Activated CD4-positive, alpha-beta T cell treated with anti-CD3 and anti-CD28 coated beads, Interleukin-2, amount 50 U/mL, for 48 hours (primary cell): Measurements from ENCODE around the gene MESP2.
A peak's percentile ranks its signal among the peaks of the same experiment; 100 is the strongest.

ENCODE experiments used
- DNase-seq, 2 experiments: peaks; one replicate each; pipeline ENCODE4 v3.0.0-alpha.2; 2020

MESP2 gene, protein sequence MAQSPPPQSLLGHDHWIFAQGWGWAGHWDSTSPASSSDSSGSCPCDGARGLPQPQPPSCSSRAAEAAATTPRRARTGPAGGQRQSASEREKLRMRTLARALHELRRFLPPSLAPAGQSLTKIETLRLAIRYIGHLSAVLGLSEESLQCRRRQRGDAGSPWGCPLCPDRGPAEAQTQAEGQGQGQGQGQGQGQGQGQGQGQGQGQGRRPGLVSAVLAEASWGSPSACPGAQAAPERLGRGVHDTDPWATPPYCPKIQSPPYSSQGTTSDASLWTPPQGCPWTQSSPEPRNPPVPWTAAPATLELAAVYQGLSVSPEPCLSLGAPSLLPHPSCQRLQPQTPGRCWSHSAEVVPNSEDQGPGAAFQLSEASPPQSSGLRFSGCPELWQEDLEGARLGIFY

DNA sequence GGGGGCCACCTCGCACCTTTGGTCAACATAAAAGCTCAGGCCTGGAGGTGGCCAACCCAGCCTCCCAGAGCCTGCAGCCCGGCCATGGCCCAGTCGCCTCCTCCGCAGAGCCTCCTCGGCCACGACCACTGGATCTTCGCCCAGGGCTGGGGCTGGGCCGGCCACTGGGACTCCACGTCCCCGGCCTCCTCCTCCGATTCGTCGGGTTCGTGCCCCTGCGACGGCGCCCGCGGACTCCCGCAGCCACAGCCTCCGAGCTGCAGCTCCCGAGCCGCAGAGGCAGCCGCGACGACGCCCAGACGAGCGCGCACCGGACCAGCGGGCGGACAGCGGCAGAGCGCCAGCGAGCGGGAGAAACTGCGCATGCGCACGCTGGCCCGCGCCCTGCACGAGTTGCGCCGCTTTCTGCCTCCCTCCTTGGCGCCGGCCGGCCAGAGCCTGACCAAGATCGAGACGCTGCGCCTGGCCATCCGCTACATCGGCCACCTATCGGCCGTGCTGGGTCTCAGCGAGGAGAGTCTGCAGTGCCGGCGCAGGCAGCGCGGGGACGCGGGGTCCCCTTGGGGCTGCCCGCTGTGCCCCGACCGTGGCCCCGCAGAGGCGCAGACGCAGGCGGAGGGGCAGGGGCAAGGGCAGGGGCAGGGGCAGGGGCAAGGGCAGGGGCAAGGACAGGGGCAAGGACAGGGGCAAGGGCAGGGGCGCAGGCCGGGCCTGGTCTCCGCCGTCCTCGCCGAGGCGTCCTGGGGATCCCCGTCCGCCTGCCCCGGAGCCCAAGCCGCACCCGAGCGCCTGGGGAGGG lies at the start of gene MESP2:
TSS of gene MESP2 (plus strand) at position 59 of the 799 bp plus-strand sequence. CDS start at position 85, 26 bp downstream.
- DNase-seq: peak; percentile 59 to 66

DNA sequence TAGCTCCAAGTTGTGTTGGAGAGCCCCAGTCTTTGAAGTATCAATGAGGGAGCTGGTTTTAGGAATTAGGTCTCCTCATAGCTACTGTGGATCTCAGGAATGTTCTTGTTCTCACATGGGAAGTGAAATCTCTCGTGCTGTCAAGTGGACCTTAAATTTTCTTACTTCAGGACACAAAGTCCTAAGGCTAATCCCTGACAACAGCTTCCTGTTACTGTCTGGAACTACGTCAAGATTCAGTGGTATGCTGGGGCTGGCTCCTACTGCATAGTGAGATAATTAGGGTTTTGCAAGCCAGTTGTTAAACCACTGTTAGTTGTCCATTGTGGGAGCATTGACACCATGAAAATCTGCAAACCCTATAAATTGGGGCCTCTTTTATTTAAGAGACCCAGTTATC lies 47.9 kb upstream of the MESP2 start:
- no peak for DNase-seq

DNA sequence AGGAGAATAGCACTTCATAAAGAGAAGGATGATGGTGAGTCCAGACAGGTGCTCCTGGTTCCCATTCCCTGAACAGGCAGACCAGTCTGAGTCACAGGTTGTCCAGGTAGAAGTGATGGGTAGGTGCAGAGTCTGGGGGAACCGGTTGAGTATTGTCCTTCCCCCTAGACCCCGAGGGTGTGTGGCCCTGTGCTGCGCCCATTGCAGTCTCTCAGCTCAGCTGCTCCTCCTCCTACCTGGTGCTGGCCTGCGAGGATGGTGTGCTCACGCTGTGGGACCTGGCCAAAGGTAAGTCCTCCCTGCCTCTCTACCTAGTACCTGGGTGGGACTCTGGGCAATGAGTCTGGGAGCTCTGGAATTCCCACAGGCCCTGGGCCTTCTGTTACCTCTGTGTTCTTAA lies 44.9 kb upstream of the MESP2 start:
- no peak for DNase-seq

DNA sequence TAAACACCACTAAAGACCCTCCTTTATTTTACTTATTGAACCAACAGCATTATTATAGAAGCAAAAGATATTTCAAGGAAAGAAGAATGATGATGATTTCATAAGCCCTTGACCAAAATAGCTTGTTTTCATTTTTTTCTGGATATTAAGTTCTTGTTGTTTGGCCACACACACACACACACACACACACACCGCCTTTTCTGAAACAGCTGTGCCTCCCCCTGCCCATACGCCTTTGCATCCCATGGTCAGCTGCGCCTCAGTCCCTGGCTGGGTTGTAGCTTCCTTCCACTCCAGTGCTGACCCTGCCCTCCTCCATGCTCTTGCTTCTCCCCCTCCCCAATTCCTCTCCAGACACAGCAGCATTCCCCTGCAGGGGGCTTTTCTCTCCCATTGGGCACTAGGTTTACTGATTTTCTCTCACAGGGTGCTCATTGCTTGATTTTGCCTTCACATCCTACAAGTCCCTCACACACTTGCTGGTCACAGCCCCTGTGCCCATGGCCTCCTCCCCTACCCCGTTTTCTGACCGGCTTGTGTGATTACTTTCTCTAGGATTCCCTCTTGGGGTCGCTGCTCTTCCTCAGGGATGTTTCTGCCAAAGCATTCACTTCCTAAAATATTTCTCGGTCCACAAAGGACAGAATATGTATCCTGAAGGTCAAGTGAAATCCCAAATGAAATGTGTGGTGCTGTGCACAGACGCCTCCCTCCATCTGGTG lies 43.5 kb upstream of the MESP2 start:
- DNase-seq: no peak

DNA sequence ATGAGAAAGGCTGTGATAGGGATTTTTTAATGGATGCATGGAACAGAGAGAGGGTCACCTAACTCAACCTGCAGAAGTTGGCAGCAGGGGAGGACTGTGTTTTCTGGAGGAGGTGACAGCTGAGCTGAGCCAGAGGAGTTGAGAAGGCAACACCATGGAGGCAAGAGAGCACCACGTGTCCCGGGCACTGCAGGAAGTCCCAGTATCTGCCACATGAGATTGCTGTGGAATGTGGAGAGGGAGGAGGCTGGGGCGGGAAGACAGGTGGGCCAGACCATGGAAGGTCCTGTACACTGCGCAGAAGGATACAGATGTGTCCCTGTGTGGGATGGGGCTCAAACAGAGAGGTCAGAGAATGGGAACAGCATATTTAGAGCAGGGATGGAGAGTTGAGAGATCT lies 40.4 kb upstream of the MESP2 start:
- no peak for DNase-seq

DNA sequence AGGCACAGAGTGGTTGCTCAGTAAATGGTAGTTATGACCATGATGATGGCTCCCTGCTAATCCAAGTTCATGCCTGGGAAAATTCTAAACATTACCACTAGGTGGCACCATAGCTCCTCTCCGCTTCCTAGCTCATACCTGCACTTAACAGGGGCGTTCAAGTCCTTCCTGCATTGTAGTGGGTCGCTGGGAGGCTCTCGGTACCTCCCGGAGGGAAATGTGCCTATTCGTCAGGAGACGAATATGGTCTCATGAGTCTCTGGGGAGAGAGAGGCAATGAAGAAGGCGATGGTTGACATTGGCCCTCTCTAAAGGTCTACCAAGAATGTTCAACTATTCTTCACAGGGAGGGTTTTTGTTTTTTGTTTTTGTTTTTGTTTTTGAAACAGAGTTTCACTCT lies 36.0 kb upstream of the MESP2 start:
- peak; percentile 39 to 57 for DNase-seq

DNA sequence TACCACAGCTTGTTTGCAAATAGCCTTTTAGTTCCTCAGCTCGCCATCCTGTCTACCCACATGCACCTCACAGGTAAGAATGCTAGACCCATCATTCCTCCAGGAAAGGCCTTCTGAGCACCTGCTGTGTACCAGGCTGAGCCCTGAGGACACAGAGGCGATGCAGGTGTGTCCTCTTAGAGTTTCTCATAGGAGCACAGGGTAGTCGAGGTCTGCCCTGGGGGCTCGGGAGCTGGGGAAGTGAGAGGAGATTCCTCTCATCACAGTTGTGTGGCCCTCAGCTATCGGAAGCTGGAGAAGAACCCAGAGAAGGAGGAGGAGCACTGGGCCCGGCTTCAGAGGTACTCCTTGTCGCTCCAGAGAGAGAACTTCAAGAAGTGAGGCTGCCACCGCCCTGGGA lies 33.1 kb upstream of the MESP2 start:
- DNase-seq: no peak

DNA sequence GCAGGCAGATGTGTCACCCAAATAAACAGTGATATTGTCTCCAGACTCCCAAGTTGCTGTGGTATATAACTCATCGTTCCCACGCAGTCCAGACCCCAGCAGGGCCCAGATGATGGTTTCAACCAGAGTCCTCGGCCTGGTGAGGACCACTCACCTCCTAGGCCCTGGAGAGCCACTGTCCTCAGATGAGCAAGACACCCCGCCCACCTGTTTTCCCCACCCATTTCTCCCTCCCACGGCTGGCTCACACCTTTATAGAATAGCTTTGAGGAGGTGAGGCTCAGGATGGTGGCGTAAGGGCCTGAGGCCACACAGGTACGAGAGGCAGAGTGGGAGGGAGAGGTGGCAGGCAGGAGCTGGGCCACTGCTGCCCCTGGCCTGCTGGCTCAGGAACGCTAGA lies 32.5 kb upstream of the MESP2 start:
- DNase-seq: no peak

DNA sequence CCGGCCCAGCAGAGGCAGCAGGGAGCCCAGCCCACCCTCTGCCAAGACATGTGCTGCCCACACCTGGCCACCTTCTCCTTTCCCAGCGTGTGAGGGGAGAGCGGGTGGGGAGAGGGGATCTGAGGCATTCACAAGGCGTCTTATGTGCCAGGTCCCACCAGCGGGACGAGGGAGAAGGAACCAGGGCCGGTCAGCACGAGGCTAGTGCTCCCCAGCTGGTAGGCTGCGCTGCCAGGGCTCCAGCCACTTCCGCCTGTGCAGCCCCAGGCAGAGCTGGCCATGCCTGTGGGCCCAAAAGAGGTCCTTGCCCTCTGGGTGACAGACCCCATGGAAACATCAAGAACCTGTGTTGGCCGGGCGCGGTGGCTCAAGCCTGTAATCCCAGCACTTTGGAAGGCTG lies 31.0 kb upstream of the MESP2 start:
- DNase-seq: no peak

DNA sequence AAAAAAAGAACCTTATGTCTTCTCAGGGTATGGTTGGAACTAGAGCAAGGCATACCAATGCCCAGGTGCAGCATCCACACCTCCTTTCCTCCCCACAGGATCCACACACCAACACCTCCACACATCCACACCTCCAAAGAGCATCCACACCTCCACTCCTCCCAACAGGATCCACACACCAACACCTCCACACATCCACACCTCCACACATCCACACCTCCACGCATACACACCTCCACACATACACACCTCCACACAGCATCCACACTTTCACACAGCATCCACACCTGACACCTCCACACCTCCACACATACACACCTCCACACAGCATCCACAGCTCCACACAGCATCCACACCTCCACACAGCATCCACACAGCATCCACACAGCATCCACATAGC lies 30.4 kb upstream of the MESP2 start:
- no peak for DNase-seq

DNA sequence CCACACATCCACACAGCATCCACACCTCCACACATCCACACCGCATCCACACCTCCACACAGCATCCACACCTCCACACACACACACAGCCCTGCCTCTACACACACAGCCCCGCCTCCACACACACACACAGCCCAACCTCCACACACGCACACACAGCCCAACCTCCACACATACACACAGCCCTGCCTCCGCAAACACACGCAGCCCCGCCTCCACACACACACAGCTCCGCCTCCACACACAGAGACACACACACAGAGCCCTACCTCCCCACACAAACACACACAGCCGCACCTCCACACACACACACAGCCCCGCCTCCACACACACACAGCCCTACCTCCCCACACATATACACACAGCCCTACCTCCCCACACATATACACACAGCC lies 29.7 kb upstream of the MESP2 start:
- no peak for DNase-seq

DNA sequence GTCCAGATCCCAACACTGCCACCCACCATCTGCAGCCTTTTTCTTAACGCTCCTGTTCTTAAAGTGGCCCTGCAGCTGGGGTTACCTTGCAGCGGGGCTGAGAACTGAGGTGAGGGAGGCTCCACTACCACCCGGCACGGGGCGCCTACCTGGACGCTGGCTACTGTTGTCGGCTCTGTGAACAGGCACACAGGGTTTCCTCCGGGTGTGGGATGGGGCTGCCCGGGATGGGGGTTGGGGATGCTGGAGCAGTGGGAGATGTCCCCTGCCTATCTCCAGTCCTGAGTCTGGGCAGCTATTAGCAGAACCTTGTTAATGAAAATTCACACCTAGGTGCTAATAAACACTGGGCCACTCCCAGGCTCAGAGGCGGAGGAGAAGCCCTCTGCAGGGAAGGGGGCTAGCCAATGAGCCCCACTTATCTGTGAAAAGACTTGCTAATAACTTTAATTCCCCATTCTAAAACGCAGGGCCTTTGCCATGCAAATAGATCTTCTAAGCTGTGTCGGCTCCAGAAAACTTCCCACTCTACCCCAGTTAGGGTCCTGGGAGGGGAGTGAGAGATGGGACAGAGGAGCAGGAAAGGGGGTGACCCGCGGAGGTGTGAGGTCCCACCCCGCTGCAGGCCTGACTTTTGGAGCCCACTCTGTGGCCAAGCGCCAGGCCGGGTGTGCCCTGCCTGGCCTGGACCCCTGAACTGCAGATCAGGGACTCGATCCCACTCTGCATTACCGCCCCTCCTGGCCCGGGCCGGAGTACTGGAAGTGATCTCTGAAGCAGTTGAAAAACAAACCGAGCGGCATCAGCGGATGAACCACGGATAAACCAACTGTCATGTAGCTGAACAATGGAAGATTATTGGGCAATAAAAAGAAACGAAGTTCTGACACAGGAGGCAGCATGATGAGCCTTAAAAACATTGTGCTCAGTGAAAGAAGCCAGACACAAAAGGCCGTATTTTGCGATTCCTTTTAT lies 28.1 kb upstream of the MESP2 start:
- DNase-seq: no peak

DNA sequence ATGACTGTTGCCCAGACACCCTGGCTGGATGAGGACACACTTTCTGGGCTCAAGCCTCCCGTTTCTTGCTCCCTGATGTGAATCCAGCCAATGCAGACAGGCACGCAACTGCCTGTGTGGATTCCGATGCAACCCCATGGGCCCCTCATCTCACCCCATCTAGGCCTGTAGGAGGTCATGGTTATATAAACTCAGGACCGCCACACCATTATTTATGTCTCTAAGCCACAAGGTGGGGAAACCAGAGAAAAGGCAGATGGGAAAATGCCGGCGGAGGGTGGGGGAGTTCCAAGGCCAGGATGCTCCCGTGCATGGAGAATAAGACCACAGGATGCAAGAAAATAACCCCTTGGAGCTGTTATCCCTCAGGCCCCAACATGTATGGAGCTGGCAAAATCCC lies 27.1 kb upstream of the MESP2 start:
- DNase-seq: no peak

DNA sequence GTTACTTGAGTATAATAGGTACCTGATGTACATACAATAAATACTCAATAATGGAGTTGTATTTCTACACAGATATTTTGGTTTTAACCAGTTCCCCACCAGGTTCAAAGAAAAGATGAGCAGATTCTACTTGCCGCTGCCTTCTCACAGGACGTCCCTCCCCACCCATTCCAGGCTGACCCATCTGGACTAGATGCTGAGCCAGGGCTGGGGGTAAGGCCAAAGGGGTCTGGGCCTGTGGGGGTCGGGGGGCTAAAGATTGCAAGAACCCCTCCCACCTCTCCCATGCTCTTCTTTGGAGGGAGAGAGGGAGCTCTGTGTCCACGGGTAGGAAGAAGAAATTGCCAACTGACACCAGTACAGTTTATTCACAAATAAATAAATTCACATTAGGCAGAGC lies 26.6 kb upstream of the MESP2 start:
- no peak for DNase-seq

DNA sequence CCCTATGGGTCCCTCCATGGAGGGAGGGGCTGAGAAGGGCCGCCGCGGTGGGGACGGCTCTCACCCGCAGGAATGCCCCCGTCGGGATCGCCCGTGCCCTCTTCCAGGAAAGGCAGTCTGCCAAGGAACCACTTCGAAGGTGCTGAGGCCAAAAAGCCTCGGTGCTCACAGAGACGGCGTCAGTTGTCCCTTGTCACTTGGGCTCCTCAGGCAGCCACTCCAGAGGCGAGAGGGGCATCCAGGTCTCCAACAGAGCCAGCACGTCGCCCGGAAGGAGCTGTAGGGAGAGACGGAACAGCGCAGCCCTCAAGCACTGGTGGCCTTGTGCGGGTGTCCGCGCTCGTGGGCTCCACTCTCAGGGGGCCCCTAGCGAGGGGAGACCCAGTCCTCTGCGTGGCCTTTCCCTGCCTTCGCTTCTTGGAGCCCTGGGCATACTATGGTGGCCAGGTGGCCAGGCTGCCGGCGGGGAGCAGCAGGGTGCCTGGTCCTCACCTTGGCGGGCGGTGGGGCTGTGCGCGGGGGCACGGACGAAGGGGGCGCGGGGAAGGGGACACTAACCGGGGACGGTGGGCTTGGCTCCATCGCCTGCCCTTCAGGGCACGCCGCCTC lies 26.1 kb upstream of the MESP2 start:
- DNase-seq: peak; percentile 20 to 30

DNA sequence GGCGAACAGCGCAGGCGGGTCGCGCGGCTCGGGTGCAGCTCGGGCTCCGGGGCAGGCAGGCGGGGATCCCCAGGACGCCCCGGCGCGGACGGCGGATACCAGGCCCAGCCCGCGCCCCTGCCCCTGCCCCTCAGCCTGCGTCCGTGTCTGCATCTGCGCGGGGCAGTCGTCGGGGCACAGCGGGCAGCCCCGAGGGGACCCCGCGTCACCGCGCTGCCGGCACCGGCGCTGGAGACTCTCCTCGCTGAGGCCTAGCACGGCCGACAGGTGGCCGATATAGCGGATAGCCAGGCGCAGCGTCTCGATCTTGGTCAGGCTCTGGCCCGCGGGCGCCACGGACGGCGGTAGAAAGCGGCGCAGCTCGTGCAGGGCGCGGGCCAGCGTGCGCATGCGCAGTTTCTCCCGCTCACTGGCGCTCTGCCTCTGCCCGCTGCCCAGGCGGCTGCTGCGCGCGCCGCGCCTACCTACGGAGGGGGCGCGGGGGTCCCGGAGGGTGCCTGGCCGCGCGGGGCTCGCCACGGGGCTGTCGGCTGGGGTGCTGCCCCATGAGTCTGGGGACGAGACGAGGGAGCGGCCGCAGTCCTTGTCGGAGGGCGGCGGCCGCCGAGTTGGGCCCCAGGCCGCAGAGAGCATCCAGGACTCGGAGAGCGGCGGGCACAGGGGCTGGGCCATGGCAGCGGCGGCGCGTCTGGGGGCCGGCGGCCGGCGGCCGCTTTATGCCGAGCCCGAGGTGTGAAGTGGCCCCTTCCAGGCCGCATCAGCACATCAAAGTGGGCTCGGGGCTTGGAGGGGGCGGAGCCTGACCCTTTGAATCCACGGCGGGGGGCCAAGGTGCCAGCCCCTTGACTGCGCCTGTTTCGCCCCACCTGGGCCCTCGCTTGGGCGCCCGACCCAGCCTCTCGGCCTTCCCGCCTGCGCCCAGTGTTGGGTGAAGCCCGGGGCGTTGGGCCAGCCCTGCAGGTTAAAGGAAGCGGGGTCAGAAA lies 25.3 kb upstream of the MESP2 start, which contains the start of gene MESP1:
TSS of gene MESP1 (minus strand) at position 690 of the 983 bp plus-strand sequence. CDS start at position 672, 18 bp downstream.
- DNase-seq: peak; percentile 87 to 90

DNA sequence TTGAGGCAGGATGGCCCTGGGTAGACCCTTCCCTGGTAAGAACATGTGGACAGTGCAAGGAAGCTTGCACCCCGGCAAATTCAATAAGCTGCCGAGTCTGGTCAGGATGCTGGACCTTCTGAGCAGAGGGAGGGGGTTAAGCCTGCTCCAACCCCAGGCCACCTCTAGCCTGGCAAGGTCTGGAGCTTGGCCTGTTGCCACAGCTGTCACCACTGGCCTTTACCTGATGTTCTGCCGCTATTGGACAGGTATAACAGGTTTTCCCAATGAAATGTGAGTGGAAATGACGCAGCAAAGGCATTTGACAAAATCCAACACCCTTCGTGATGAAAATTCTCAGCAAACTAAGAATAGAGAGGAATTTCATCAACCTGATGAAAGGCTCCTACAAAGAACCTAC lies 24.4 kb upstream of the MESP2 start:
- no peak for DNase-seq

DNA sequence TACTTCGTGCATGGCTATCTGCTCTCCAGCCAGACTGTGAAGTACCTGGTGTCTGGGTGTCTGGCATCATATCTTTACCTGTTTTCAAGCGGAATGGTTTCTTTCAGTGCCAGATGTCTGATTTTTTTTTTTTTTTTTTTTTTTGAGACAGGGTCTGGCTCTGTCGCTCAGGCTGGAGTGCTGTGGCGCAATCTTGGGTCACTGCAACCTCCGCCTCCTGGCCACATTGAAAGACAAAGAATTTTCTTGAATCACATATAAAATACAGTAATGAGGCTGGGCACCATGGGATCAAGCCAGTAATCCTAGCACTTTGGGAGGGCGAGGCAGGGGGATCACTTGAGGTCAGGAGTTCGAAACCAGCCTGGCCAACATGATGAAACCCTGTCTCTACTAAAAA lies 22.3 kb upstream of the MESP2 start:
- DNase-seq: no peak

DNA sequence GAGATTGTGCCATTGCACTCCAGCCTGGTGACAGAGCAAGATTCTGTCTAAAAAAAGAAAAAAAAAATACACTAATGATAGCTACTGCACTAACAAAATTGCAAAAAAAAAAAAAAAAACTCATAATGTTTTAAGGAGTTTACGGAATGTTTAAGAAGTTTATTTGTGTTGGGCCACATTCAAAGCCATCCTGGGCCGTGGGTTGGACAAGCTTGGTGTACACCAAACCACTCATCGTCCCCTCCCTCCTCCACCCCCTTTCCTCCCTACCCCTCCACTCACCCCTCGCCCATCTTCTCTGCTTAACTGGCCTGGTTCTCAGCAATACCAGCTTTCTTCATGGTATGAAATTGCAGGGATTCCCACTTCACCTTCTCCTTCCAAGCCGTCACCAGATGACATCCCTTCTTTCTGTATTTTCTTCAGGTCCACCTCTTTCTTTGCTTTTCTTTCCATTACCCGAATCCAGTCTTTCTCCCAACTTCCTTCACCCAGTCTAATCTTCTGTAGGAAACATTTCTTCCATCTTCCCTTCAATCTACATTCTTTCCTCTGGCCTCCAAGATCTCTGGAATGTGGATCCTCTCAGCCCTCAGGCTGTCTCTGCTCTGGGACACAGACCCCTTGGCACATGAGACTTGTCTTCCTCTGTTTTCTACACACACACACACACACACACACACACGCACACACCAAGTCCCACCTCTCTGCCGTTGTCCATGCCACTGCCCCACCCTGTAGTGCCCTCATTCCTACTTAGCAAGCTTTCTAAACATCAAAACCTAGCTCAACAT lies 21.6 kb upstream of the MESP2 start:
- no peak for DNase-seq

DNA sequence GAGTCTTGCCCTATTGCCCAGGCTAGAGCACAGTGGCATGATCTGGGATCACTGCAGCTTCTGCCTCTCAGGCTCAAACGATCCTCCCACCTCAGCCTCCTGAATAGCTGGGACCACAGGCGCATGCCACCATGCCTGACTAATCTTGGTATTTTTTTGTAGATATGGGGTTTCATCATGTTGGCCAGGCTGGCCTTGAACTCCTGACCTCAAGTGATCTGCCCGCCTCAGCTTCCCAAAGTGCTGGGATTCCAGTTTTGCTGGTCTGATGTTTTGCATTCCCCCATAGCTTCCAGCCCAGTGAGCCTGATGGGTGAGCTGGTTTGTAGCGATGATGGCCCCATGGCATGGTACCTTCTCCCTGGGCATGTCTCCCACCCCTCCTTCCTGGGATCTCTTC lies 20.4 kb upstream of the MESP2 start:
- no peak for DNase-seq
